Measurements from ENCODE around the gene ZAP70. TPM values are rescaled to one million over a fixed set of nuclear protein-coding genes. Genes with fewer than 3 reads are reported as not detected.

ZAP70 gene
- total and polyA plus RNA-seq, 2 of the 13 experiments (the other 11 are each of a cell fraction or from before 2014, with no cell fraction given), result 0.51 to 4.0 TPM

DNA sequence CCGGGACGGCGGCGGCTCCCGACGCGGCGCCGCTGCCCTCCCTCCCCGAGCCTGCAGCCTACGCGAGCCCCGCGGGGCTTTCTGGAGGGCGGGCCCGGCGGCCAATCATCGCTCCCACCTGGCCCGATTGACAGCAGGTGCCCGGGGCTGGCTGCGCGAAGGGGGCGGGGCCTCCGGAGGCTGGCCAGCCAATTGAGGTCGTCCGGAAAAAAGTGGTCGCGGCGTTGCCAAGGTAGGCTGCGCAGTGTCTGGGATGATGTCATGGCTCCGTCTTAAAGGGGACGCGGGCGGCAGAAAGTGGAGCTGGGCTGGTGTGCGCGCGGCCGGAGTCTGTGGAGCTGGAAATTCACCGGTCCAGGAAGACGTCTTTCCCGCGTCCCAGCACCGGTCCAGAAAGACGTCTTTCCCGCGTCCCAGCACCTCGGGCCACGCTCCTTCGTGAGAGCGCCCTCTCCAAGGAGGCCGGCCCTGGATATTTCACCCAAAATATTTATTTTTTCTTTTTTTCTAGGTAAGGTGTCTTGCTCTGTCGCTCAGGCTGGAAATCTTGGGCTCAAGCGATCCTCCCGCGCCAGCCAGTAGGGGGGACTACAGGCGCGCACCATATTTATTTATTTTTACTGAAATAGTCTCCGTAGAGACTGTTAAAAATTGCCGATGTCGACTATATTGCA is 49.3 kb upstream of the ZAP70 start, which contains the start of gene ACTR1B (continued):
- TF ChIP-seq, protein P1, sequence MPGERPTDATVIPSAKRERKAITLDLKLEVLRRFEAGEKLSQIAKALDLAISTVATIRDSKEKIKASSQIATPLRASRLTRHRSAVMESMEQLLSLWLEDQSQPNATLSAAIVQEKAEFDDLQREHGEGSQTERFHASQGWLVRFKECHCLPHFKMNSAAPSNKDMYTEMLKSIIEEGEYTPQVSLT (CRISPR knock-in tag; IDR thresholded peaks at IDR 0.05; ENCODE audit: borderline replicate concordance, low read depth), result no peak
- TF ChIP-seq TARDBP (CRISPR knock-in tag; IDR thresholded peaks at IDR 0.05) (peak; percentile 28; the same call in 1 of the 2 replicates), ZBTB8A (CRISPR knock-in tag; IDR thresholded peaks at IDR 0.05; ENCODE audit: borderline replicate concordance, low read depth) (no peak; the same call in 1 of the 2 replicates), THAP7 (CRISPR knock-in tag; IDR thresholded peaks at IDR 0.05) (no peak), TFAP4 (IDR thresholded peaks at IDR 0.05; ENCODE audit: borderline replicate concordance, low read depth) (no peak; the same call in 1 of the 2 replicates), ZNF382 (CRISPR knock-in tag; IDR thresholded peaks at IDR 0.05; ENCODE audit: borderline replicate concordance) (no peak), KDM5A (IDR thresholded peaks at IDR 0.05; ENCODE audit: borderline replicate concordance, low read length) (no peak), CHCHD3 (CRISPR knock-in tag; IDR thresholded peaks at IDR 0.05) (no peak), ARID3A (IDR thresholded peaks at IDR 0.05; ENCODE audit: low read depth, low read length) (peak; percentile 47; the same call in 1 of the 2 replicates), ZNF3 (CRISPR knock-in tag; IDR thresholded peaks at IDR 0.05) (no peak)
- TF ChIP-seq, protein P2, sequence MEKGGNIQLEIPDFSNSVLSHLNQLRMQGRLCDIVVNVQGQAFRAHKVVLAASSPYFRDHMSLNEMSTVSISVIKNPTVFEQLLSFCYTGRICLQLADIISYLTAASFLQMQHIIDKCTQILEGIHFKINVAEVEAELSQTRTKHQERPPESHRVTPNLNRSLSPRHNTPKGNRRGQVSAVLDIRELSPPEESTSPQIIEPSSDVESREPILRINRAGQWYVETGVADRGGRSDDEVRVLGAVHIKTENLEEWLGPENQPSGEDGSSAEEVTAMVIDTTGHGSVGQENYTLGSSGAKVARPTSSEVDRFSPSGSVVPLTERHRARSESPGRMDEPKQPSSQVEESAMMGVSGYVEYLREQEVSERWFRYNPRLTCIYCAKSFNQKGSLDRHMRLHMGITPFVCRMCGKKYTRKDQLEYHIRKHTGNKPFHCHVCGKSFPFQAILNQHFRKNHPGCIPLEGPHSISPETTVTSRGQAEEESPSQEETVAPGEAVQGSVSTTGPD (CRISPR knock-in tag; IDR thresholded peaks at IDR 0.05), result no peak
- TF ChIP-seq, protein P3, sequence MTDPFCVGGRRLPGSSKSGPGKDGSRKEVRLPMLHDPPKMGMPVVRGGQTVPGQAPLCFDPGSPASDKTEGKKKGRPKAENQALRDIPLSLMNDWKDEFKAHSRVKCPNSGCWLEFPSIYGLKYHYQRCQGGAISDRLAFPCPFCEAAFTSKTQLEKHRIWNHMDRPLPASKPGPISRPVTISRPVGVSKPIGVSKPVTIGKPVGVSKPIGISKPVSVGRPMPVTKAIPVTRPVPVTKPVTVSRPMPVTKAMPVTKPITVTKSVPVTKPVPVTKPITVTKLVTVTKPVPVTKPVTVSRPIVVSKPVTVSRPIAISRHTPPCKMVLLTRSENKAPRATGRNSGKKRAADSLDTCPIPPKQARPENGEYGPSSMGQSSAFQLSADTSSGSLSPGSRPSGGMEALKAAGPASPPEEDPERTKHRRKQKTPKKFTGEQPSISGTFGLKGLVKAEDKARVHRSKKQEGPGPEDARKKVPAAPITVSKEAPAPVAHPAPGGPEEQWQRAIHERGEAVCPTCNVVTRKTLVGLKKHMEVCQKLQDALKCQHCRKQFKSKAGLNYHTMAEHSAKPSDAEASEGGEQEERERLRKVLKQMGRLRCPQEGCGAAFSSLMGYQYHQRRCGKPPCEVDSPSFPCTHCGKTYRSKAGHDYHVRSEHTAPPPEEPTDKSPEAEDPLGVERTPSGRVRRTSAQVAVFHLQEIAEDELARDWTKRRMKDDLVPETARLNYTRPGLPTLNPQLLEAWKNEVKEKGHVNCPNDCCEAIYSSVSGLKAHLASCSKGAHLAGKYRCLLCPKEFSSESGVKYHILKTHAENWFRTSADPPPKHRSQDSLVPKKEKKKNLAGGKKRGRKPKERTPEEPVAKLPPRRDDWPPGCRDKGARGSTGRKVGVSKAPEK (CRISPR knock-in tag; IDR thresholded peaks at IDR 0.05; ENCODE audit: borderline replicate concordance), result no peak
- TF ChIP-seq, protein P4, sequence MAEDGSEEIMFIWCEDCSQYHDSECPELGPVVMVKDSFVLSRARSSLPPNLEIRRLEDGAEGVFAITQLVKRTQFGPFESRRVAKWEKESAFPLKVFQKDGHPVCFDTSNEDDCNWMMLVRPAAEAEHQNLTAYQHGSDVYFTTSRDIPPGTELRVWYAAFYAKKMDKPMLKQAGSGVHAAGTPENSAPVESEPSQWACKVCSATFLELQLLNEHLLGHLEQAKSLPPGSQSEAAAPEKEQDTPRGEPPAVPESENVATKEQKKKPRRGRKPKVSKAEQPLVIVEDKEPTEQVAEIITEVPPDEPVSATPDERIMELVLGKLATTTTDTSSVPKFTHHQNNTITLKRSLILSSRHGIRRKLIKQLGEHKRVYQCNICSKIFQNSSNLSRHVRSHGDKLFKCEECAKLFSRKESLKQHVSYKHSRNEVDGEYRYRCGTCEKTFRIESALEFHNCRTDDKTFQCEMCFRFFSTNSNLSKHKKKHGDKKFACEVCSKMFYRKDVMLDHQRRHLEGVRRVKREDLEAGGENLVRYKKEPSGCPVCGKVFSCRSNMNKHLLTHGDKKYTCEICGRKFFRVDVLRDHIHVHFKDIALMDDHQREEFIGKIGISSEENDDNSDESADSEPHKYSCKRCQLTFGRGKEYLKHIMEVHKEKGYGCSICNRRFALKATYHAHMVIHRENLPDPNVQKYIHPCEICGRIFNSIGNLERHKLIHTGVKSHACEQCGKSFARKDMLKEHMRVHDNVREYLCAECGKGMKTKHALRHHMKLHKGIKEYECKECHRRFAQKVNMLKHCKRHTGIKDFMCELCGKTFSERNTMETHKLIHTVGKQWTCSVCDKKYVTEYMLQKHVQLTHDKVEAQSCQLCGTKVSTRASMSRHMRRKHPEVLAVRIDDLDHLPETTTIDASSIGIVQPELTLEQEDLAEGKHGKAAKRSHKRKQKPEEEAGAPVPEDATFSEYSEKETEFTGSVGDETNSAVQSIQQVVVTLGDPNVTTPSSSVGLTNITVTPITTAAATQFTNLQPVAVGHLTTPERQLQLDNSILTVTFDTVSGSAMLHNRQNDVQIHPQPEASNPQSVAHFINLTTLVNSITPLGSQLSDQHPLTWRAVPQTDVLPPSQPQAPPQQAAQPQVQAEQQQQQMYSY (CRISPR knock-in tag; IDR thresholded peaks at IDR 0.05), result 0 out of 2 replicates have a peak, but pooled peaks have one; percentile 7
- TF ChIP-seq, protein P5, sequence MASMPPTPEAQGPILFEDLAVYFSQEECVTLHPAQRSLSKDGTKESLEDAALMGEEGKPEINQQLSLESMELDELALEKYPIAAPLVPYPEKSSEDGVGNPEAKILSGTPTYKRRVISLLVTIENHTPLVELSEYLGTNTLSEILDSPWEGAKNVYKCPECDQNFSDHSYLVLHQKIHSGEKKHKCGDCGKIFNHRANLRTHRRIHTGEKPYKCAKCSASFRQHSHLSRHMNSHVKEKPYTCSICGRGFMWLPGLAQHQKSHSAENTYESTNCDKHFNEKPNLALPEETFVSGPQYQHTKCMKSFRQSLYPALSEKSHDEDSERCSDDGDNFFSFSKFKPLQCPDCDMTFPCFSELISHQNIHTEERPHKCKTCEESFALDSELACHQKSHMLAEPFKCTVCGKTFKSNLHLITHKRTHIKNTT (CRISPR knock-in tag; IDR thresholded peaks at IDR 0.05), result no peak
